H1 (cell line): Measurements from ENCODE around the gene AVL9. TPM values are rescaled to one million over a fixed set of nuclear protein-coding genes. Genes with fewer than 3 reads are reported as not detected.

Source experiments
- CTCF ChIA-PET: fragments of 300-600 bp; sonication (Branson Sonifier 250); formaldehyde crosslinking; loops from one replicate; lab custom pipeline; 2021; ENCODE audit not compliant: partially characterized antibody; lab: Charles Lee
- POLR2A ChIA-PET: fragments of 300-600 bp; sonication (Branson Sonifier 250); formaldehyde crosslinking; loops from one replicate; lab custom pipeline; 2021; ENCODE audit warnings: inconsistent platforms; ENCODE audit not compliant: partially characterized antibody; lab: Charles Lee
- DNase-seq, 2 experiments: peaks; one replicate each; pipeline versions ENCODE4 v3.0.0 to v3.0.0-alpha.2; 2010 to 2022; ENCODE audit warnings: low spot score in 2 of 2, low read depth in 1 of 2, mixed read lengths in 1 of 2
- FAIRE-seq: peaks from 2 replicates; lab custom pipeline; 2011; peaks lifted over from hg19 to GRCh38; lab: Jason Lieb, UNC
- H2AFZ ChIP-seq: 2 replicates; pipeline ENCODE4 v1.8.1; 2012; ENCODE audit warnings: low read length, inconsistent platforms
- H2AK5ac ChIP-seq: 2 replicates; pipeline ENCODE4 v1.6.1; 2013; ENCODE audit warnings: low read depth, low read length
- H2BK120ac ChIP-seq: replicated peaks from 2 replicates; pipeline ENCODE3; 2013; ENCODE audit warnings: low read depth, low read length, inconsistent platforms
- H2BK12ac ChIP-seq: 2 replicates; pipeline ENCODE4 v1.6.1; 2013; ENCODE audit warnings: low read depth, low read length
- H2BK15ac ChIP-seq: 2 replicates; pipeline ENCODE4 v1.6.1; 2013; ENCODE audit warnings: low read length
- H2BK20ac ChIP-seq: 2 replicates; pipeline ENCODE4 v1.6.1; 2013; ENCODE audit warnings: low read length
- H2BK5ac ChIP-seq: 2 replicates; pipeline ENCODE4 v1.6.1; 2013; ENCODE audit warnings: low read depth, low read length
- H3K14ac ChIP-seq: 2 replicates; pipeline ENCODE4 v1.6.1; 2013; ENCODE audit warnings: inconsistent platforms; ENCODE audit not compliant: insufficient read length
- H3K18ac ChIP-seq: 2 replicates; pipeline ENCODE4 v1.6.1; 2013; ENCODE audit warnings: low read length; ENCODE audit errors: extremely low read depth
- H3K23ac ChIP-seq: 2 replicates; pipeline ENCODE4 v1.6.1; 2013; ENCODE audit warnings: inconsistent platforms; ENCODE audit not compliant: insufficient read length
- H3K23me2 ChIP-seq: 2 replicates; pipeline ENCODE4 v1.6.1; 2013; ENCODE audit warnings: low read depth, low read length
- H3K27ac ChIP-seq: 2 replicates; pipeline ENCODE4 v1.6.1; 2011; ENCODE audit warnings: low read depth, low read length, inconsistent platforms
- H3K27me3 ChIP-seq, 4 experiments: replicated peaks in 1 of 4; 1 replicate in 1 of 4; 2 replicates in 3 of 4; pipeline versions ENCODE4 v1.6.1 to v1.8.1; 2011 to 2013; ENCODE audit warnings: low read length in 3 of 4, mild to moderate bottlenecking in 3 of 4, inconsistent platforms in 2 of 4, mixed read lengths in 2 of 4, moderate library complexity in 1 of 4; ENCODE audit not compliant: control insufficient read depth in 3 of 4, insufficient read depth in 3 of 4; ENCODE audit errors: extremely low read depth in 1 of 4
- H3K36me3 ChIP-seq, 4 experiments: 2 replicates each; pipeline versions ENCODE4 v1.6.1 to v1.8.1; 2011 to 2013; ENCODE audit warnings: mild to moderate bottlenecking in 4 of 4, low read length in 3 of 4, moderate library complexity in 2 of 4, control low read depth in 1 of 4, inconsistent platforms in 1 of 4; ENCODE audit not compliant: insufficient read depth in 4 of 4, control insufficient read depth in 2 of 4
- H3K4ac ChIP-seq: replicated peaks from 2 replicates; pipeline ENCODE3; 2013; ENCODE audit warnings: low read length, low read depth, mixed read lengths, inconsistent platforms; ENCODE audit not compliant: insufficient read length
- H3K4me1 ChIP-seq, 4 experiments: replicated peaks in 1 of 4; 1 replicate in 1 of 4; 2 replicates in 3 of 4; pipeline versions ENCODE4 v1.6.1 to v1.8.1; 2011 to 2013; ENCODE audit warnings: low read length in 3 of 4, inconsistent platforms in 2 of 4, mixed read lengths in 1 of 4; ENCODE audit not compliant: insufficient read depth in 4 of 4, control insufficient read depth in 3 of 4
- H3K4me2 ChIP-seq, 2 experiments: 2 replicates each; pipeline versions ENCODE4 v1.6.1 to v1.8.1; 2011 to 2013; ENCODE audit warnings: low read depth in 2 of 2, low read length in 2 of 2, control low read depth in 1 of 2, inconsistent platforms in 1 of 2, mild to moderate bottlenecking in 1 of 2; ENCODE audit not compliant: insufficient read depth in 1 of 2
- H3K4me3 ChIP-seq, 4 experiments: fragments of 200-600, 300-600 bp in 1 of 4; sonication (generic), shearing (Covaris generic), sonication (Bioruptor Twin) in 1 of 4; 2 replicates each; pipeline versions ENCODE4 v1.5.1 to v1.8.1; 2011 to 2016; ENCODE audit warnings: low read length in 4 of 4, low read depth in 3 of 4, control low read depth in 2 of 4, inconsistent platforms in 2 of 4, mild to moderate bottlenecking in 2 of 4, mixed read lengths in 1 of 4, moderate library complexity in 1 of 4; ENCODE audit not compliant: insufficient read depth in 2 of 4; ENCODE audit errors: extremely low read depth in 1 of 4
- H3K56ac ChIP-seq: replicated peaks from 2 replicates; pipeline ENCODE3; 2013; ENCODE audit warnings: low read depth, mild to moderate bottlenecking, mixed read lengths, low read length, inconsistent platforms; ENCODE audit not compliant: insufficient read length
- H3K79me1 ChIP-seq: 2 replicates; pipeline ENCODE4 v1.6.1; 2013; ENCODE audit warnings: low read depth, low read length, control low read depth
- H3K79me2 ChIP-seq, 2 experiments: 2 replicates each; pipeline versions ENCODE4 v1.6.1 to v1.8.1; 2012 to 2013; ENCODE audit warnings: low read length in 2 of 2, mild to moderate bottlenecking in 2 of 2, inconsistent platforms in 1 of 2; ENCODE audit not compliant: insufficient read depth in 2 of 2, control insufficient read depth in 1 of 2
- H3K9ac ChIP-seq, 4 experiments: replicated peaks in 1 of 4; 1 replicate in 1 of 4; 2 replicates in 3 of 4; pipeline versions ENCODE4 v1.6.1 to v1.8.1; 2011 to 2013; ENCODE audit warnings: low read depth in 3 of 4, low read length in 3 of 4, control low read depth in 2 of 4, mild to moderate bottlenecking in 2 of 4, moderate library complexity in 2 of 4, inconsistent platforms in 1 of 4; ENCODE audit errors: extremely low read depth in 1 of 4
- H3K9me3 ChIP-seq, 2 experiments: 2 replicates each; pipeline versions ENCODE4 v1.6.1 to v1.8.1; 2012 to 2013; ENCODE audit warnings: mild to moderate bottlenecking in 2 of 2, moderate library complexity in 2 of 2, control low read depth in 1 of 2, inconsistent platforms in 1 of 2, low read depth in 1 of 2, low read length in 1 of 2, mixed read lengths in 1 of 2; ENCODE audit not compliant: insufficient read depth in 2 of 2
- H4K20me1 ChIP-seq, 2 experiments: replicated peaks in 1 of 2; 2 replicates each; pipeline versions ENCODE3 to v1.8.1; 2011 to 2013; ENCODE audit warnings: inconsistent platforms in 2 of 2, low read length in 2 of 2, mild to moderate bottlenecking in 1 of 2; ENCODE audit not compliant: insufficient read depth in 2 of 2, control insufficient read depth in 1 of 2
- H4K5ac ChIP-seq: 2 replicates; pipeline ENCODE4 v1.6.1; 2013; ENCODE audit warnings: low read length, low read depth, mixed read lengths, inconsistent platforms; ENCODE audit not compliant: insufficient read length
- H4K8ac ChIP-seq: 2 replicates; pipeline ENCODE4 v1.8.0; 2013; ENCODE audit warnings: mild to moderate bottlenecking, moderate library complexity, low read length, inconsistent platforms; ENCODE audit not compliant: insufficient read depth; ENCODE audit errors: extremely low read depth
- H4K91ac ChIP-seq: replicated peaks from 2 replicates; pipeline ENCODE3; 2013; ENCODE audit warnings: low read length, mixed read lengths, inconsistent platforms; ENCODE audit not compliant: insufficient read length
- EGR1 ChIP-seq: IDR thresholded peaks from 2 replicates; pipeline ENCODE4 v1.6.1; 2011; ENCODE audit warnings: low read depth, low read length, borderline replicate concordance
- SP2 ChIP-seq: IDR thresholded peaks from 2 replicates; pipeline ENCODE4 v1.6.1; 2012; ENCODE audit warnings: mild to moderate bottlenecking, low read length, inconsistent platforms
- TAF7 ChIP-seq: optimal IDR thresholded peaks from 2 replicates; pipeline ENCODE3; 2011; ENCODE audit warnings: low read depth, mild to moderate bottlenecking, inconsistent platforms, low read length, moderate library complexity, borderline replicate concordance
- WGBS, 2 experiments: shearing (Covaris generic) in 1 of 2; methylation state at CpG; one replicate each; pipeline versions ENCODE4 v1.1.6 to v1.1.7; 2013 to 2015; ENCODE audit warnings: low lambda C conversion rate in 2 of 2, mixed read lengths in 2 of 2, inconsistent platforms in 1 of 2, low coverage in 1 of 2, missing lambda C conversion rate in 1 of 2; ENCODE audit not compliant: insufficient replicate concordance in 2 of 2, insufficient coverage in 1 of 2, insufficient read length in 1 of 2; ENCODE audit errors: extremely low coverage in 1 of 2, missing lambda C conversion rate in 1 of 2; 5-methylcytosine and 5-hydroxymethylcytosine counted together
- polyA plus RNA-seq, 7 experiments: library from polyadenylated mRNA; depleted of rRNA in 3 of 7; stranded (reverse) in 5 of 7; unstranded in 2 of 7; fragments of >200 nt in 5 of 7; fragments of 200-250 nt in 2 of 7; gene quantifications; 1 replicate in 5 of 7; 2 replicates in 1 of 7; 4 replicates in 1 of 7; pipeline versions ENCODE4 v1.2.1 to v1.2.3, GENCODE V29; 2011 to 2013; ENCODE audit warnings: missing spikeins in 2 of 7, mixed read lengths in 2 of 7
- total RNA-seq: library from RNA; stranded (reverse); fragmentation: NEBNext Ultra II Directional; extraction: Animal tissue kit (Norgen Biotek cat#: 25700); gene quantifications from 2 replicates; pipeline ENCODE4 v1.2.1, GENCODE V29; 2021

AVL9 gene
- total and polyA plus RNA-seq, 2 of the 8 experiments (the other 6 are each of a cell fraction or from before 2014, with no cell fraction given), result 15.5 to 42.1 TPM

GRCh38 chr7:32587411-32587948 lies 92.2 kb downstream of the AVL9 start:
- Histone ChIP-seq H3K4me3 (no peak overlapping the region), H3K23me2 (no peaks in the 10 kb centered on the region), H4K91ac (no peak overlapping the region), H2BK12ac (no peak overlapping the region), H2AK5ac (no peak overlapping the region), H3K79me1 (no peaks in the 10 kb centered on the region; the same call in 1 of the 2 replicates), H3K9me3 (no peaks in the 10 kb centered on the region), H3K56ac (no peak overlapping the region), H3K27ac (no peak overlapping the region), H3K27me3 (no peaks in the 10 kb centered on the region), H3K4me2 (no peak overlapping the region), H3K23ac (no peak overlapping the region), H3K79me2 (no peaks in the 10 kb centered on the region), H2BK120ac (no peak overlapping the region), H3K4ac (no peak overlapping the region), H2BK20ac (no peak overlapping the region), H4K5ac (no peak overlapping the region), H4K8ac (no peak overlapping the region), H4K20me1 (no peaks in the 10 kb centered on the region), H3K14ac (no peak overlapping the region), H2BK15ac (no peak overlapping the region), H2AFZ (no peak overlapping the region), H2BK5ac (no peak overlapping the region), H3K9ac (no peak overlapping the region; a peak in 1 of 7 replicates), H3K36me3 (peaks cover 0 to 46% (median 29%) of the 10 kb centered on the region in 4 experiments; a peak in 7 of 8 replicates), H3K4me1 (peaks cover 0 to 19% (median 9%) of the 10 kb centered on the region in 4 experiments; a peak in 5 of 7 replicates), H3K18ac (no peak overlapping the region)
- TF ChIP-seq TAF7 (no peak), SP2 (no peak), EGR1 (no peak)
- WGBS, 2 experiments, result 83% methylated on average over 9 of the region's 9 CpGs; no CpG with 5 or more reads in 1 of the 2 experiments
- DNase-seq (no peak), FAIRE-seq (no peak)
- CTCF ChIA-PET, result no interaction called here
- POLR2A ChIA-PET, result no interaction called here
